ENCODE data around the gene FARS2.

Gene FARS2

DNA sequence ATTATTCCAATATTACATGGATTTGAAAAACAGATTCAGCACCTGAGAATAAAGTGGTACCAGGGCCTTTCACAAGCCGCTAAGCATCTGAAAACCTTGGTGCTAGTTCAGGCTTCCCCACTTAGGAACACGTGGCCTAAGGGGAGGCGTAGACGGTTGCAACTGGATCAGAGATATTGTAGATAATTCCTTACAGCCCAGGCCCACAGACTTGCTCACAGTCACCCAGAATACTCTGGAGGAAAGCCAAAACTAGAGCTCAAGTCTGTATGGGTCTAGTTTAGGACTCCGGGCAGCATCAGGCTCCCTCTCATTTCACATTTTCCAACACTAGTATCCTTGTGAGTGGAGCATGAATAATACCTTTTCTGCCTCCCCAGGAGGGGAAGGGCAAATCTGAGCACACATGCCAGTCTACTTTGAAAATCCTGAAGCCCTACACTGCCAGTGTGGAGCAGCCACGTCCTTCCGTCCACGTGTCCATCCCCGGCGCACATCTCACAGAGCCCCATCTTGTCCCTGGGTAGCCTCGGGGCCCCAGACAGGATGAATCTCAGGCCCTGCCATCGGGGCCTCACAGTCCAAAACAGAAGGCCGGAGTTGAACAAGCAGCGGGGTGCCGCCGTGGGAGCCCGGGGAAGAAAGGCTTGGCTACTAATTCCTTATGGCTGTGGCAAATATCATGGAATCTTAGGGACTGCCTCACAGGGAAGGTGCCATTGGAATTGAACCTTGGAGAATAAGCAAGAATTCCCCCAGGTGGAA lies 446.1 kb downstream of the FARS2 start:
- DNase-seq, result no peak

DNA sequence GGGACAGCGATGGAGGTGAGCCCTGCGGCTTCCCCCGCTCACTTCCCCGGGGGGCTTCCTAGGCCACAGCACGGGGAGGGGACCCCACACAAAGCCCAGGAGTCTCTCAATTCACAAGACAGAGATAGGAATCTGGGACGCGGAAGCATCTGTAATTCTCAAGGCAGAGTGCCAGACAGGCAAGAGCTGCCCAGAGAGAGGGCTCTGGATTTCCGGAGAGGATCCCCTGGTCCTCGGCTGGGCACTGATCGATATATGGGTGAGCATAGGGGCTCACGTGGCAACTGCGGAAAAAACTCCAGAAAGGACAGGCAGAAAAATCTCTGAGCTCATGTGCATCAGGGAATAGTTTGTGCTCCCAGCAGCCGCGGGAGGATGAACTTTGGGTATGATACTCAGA lies 449.2 kb downstream of the FARS2 start:
- DNase-seq, result no peak

DNA sequence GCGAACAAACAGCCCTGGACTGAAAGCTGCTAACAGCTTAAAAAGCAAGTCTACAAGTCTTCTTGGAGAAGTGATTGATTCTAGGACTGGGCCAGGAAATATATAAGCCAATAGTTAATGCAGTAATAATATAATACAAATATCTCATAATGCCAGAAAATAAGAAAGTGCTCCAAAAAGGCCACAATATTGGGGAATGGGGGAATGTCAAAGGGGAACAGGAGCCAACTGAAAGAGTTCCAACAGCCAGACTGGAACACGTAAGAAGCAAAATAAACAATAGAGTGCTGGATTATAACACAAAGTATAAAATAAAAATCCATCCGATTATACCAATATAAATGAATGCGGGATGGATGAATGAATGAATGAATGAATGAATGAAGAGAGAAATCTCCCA lies 449.6 kb downstream of the FARS2 start:
- no peak for DNase-seq

DNA sequence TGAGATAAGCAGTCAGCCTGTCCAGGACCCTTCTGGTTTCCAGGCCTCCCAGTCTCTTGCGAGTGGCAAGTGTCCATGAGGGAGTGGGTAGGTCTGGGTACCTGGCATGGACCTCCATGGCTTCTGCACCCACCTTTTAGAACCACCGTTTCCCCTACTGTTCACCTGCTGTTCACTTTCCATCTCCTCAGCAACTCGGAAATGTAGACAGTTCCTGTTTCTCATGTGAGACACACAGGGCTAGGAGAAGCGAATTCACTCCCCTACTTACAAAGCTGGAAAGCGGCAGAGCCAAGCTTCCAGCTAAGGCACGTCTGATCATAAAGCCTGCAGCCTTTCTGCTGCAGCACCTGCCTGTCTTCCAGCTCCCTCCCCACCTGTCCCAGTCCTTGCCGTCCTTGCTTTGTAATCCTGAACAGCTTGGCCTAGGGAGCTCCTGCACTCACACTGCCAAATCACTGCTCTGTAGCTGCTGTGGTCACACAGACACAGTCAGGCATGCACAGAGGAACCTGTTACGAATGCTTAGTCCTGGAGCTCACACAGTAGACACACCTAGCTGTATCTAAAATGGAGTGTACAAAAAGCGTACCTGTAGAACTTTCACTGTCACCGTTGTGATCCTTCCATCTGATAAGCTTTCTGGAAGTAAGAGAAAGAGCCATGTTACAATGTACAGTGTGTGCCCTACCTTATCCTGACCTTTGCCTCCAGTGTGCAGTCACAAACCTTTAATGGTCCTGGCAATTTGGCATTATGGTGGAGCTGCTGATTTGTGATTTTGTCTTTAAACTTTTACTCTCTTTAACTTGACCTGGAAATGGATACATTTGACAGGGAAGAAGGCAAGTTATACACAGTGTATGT lies 451.3 kb downstream of the FARS2 start:
- DNase-seq, result no peak

- DNase-seq, result no peak
These were observed 452.2 kb downstream of the FARS2 start for GRCh38 chr6:5713519-5713918.

DNA sequence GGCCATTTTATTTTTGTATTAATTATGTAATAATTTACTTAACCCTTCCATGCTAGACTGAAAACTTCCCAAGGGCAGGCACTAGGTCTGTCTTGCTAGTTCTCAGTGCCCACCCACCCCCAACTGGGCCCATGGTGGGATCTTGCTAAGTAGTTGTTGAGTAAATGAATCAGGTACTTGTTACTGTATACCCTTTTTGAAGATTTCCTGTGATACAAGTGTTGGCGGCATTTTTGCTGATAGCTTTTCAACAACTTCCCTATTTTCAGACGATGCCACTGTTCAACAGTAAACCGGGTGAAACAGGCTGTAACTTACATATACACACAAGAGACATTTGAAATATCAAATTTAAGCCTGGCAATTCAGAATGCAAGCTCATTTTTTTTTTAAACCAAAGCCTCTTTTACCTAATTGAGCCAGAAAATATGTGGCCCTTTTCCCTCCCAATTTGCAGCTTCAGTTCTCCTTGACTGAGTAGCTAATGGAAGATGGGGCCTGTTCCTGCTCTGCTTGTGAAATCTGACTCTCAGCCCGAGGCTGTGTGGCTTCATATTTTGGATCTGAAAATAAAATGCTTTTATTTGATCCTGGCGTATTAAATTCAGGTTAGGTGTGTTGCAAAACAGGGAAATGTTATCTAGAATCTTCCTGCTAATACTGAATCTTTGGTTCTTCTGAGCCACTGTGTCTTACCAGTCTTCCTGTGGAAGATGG lies 457.1 kb downstream of the FARS2 start:
- no peak for DNase-seq

DNA sequence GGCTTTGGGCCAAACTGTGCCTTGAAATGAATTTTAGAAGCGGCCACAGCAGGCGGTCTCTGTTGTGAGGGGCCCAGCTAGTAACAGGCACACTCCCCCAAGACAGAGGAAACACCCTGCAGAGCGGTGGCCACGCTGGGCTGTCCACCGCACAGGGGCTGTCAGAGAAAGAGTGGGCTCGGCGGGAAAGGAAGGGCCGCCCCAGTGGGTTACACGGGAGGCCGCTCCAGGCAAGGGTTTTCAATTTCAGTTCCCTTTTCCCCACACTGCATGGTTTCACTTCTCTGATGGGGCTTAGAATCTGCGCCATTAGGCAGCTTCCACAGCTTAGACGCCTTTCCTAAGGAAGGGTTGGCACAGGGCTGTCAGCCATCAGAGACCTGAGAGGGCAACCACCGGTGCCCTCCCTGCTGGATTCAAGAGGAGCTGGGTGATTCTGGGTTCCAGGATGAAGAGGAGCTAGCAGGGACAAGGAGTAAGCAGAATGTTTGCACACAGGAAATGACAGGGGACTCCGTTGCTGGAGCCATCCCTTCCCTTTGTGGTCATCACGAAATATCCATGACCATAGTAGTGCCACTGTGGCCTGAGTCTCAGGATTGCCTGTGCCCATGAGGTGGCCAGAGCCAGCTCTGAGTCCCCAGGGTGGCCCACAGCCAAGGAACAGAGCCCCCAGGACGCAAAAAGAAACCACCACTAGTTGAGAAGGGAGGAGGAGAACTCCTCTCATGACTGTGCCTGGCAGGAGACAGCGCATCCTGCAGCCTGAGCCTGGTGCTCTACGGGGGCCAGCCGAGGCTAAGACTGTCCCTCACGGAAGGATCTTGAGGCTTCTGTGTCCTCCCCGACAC lies 462.8 kb downstream of the FARS2 start:
- DNase-seq, result no peak

- no peak for DNase-seq
These were observed 463.6 kb downstream of the FARS2 start for GRCh38 chr6:5724911-5725310.

DNA sequence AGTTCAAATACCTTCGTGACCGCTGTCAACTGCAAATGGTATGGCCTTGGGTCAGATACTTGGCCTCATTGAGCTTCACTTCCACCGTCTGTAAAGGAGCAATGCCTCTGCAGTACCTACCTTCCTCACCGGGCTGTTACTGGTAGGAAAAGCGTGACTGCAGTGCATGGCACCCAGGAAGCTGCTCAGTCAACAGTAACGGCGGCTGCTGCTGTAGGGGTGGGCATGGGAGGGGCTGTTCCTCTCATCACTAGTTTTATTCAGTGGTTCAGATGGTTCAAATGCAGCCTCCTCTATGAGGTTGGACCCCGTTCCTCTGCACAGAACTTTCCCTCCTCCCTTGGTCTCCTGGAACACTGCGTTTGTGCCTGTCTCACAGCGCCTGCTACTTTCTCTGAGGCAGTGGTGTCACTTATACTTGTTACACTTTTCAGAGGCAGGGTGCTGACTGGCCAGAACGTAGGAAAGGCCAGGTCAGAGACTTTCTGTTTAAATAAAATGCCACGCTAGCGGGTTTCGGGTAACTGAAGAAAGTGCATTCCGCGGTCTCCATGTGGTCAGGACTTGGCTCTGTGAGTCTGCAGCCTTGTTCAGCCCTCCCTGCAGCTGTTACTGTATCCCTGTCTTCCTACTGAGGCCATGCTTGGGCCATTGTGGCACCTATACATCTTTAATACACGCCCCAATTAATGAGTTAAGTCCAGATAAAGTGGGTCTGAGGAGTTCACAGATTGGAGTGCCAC lies 465.8 kb downstream of the FARS2 start:
- DNase-seq, result no peak

DNA sequence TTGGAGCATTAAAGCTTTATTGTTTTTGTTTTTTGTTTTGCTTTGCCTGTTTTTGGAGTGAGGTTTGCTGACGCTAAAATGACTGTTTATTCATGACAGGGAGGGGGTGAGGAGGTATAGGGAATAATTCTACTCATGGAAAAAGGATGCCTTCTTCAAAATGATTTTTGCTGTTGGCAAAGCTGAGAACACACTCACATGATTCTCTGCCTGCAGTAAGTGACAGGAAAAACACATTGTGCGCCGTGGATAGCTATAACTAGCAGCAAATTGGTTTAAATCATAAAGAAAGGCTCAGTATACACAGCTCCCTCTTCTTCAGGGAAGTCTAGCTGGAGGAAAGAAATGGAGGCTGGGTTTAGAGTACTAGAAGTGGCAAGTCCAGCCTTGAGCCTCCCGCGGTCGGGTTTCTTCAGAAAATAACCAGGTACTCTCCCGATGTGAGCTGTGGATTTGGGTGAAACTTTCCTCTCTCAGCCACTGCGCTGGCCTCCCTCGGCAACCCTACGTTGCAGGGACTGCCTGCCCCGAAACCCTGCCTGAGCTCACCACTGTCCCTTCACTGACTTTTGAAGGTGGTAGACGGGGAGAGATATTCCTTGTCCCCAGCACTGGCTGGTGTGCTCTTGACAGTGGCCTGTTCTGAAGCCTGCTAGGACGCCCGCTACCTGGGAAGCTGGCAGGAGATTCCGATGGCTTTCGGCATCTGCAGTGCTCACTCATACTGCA lies 467.2 kb downstream of the FARS2 start:
- DNase-seq, result no peak

DNA sequence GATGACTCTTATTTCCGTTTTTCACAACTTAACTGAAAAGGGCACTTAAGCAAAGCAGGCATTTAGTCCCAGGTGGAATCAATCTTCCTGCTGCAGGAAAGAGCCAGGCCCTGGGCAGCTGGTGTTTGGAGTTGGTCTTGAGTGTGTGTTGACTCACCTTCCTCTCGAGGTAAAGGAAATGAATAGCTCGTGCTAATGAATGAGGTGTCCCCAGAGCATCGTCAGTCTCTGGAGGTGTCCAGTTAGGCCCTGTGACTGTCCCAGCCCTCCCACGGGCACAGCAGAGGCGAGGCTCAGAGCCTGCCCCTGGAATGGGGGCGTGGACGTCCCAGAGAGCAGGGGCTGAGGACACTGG lies 467.7 kb downstream of the FARS2 start:
- DNase-seq, result peak; percentile 21 to 59

- DNase-seq, result peak in 1 of 2 experiments; percentile 13
These were observed 468.7 kb downstream of the FARS2 start for GRCh38 chr6:5729813-5730517.

DNA sequence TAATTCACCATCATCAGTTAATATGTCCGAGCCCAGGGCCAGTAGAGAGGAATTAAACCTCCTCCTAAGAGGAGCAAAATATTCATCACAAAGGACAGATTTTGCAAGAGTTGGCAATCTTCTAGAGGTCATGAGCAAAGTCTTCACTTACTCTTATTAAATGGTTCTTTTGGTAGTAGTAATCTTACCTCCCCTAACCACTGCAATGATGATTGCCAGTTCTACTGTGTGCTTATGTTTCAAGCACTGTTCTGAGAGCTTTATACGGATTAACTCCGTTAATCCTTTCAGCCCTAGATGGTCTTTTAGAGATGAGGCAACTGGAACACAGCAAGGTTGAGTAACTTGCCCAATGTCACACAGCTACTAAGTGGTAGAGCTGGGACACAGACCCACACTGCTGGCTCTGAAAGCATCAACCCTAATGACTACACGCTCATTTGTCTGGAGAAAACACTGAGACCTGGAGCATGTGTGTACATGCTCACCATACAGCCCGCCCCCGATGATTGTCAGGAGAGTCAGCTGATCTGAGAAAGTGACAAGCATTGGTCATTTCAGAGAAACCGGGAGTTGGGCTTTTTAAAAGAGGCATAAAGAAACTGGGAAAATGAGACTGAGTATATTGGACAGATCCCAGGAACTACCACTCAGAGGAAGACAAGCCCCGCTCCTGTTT lies 469.4 kb downstream of the FARS2 start:
- DNase-seq, result no peak

DNA sequence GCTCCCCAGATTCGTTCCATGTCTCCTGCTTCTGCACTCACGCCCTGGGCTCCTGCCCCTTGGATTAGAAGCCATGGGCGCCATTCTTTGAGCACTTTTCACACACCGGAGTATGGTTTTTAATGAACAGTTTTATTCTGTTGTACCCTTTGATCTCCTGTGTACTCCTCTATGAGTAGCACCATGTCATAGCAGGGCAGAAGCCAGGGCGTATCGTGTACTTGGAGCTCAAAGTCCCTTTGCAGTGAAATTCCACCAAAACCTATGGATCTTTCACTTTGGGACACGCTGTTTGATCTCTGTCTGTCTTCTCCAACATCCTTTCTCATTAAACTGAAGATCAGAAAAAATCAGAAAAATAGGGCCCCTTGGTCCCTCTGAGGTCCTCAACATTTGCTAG lies 470.1 kb downstream of the FARS2 start:
- DNase-seq, result no peak

DNA sequence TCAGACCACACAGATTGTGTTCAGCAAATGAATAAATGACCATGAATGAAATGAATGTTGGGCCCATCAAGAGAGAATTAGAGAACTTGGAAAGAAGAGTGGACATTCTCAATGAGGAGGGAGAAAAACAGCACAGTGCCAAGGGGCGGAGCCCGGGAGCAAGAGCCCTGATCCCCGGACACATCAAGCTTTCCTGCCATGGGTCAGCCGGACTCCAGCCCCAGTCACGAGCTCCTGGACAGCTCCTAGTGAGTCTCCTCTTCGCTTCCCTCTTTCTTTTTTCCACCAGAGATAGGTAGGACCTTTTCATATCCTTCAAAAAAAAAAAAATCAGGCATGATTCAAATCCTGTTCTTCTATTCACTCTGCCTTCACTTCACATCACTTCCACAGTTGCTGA lies 471.2 kb downstream of the FARS2 start:
- DNase-seq, result no peak

DNA sequence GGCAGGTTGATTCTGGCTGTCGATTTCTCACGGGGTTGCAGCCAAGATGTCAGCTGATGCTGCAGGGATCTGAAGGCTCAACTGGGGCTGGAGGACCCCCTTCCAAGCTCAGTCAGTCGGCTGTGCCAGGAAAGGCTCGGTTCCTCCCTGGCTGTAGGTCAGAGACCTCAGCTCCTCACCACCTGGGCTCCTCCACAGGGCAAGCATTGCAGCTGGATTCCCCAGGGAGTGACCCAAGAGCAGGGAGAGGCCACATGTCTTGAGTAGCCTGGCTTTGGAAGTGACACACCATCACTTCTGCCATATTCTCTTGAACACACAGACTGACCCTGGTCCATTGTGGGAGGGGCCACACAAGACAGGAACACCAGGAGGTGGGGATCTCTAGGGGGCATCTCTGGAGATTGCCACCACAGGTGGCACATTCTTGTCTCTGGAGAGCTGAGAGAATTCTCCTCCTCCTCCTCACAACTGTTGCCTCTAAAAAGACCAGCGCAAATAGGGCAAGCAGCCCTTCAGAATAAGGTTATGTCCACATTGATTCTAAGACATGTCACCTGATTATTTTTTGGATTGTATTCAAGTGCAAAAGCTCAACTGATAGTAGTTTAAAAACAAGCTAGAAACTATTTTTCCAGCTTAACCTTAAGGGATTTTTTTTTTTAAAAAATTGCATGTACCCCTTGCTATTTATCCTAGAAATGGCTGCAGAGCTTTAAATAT lies 474.9 kb downstream of the FARS2 start:
- DNase-seq, result no peak

GRCh38 chr6:5737460-5737859 lies 476.1 kb downstream of the FARS2 start:
- no peak for DNase-seq

DNA sequence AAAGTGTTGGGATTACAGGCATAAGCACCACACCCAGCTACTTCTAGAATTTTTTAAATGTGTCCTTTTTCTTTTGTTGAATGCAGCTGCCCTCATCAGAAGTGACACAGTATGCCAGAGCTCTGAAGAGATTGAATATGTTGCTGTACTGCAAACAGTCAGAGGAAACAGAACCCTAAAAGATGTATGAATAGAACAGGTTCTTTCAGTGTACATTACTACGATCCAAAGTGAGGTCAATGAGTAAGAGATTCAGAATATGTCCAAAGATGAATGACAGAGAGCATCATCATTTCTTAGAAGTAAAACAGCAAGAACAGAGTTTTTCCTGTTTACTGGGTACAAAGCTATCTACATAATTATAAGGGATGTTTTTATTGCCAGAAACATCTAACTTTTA lies 476.9 kb downstream of the FARS2 start:
- no peak for DNase-seq

DNA sequence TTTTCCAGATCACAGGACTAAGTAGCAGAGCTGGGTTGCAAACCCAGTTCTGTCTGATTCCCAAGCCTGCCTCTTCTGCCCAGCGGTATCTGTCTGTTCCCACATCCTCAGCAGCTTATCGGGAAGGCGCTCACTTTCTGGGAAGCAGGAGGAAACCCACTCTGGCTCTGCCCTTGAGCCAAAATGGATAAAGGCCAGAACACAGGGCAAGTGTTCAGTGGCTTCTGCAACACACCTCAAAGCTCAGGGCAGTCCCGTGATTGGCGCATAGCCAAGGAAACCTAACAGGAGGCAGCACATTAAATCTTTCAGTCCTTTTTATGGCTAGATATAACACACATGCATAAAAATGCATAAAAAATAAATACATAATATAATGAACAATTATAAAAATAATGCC lies 483.2 kb downstream of the FARS2 start:
- peak in 1 of 2 experiments; percentile 9 for DNase-seq

Data from NCI-H2081 (cell line).